ENCODE results near the gene CNTNAP5.

Gene CNTNAP5

GRCh38 chr2:124048664-124049063, 23.6 kb downstream of the CNTNAP5 start:
- no peak for TF ChIP-seq EZH2phosphoT487 (IDR thresholded peaks at IDR 0.05; ENCODE audit: borderline replicate concordance)
- no peak for TF ChIP-seq CTCF (conservative IDR thresholded peaks at IDR 0.05; ENCODE audit: low read length)
- no peaks in the 10 kb centered on the region for H3K36me3 ChIP-seq (ENCODE audit: insufficient read depth, low read length)
- no peaks in the 10 kb centered on the region for H4K20me1 ChIP-seq (ENCODE audit: insufficient read depth, low read length, poor library complexity, severe bottlenecking)
- no peaks in the 10 kb centered on the region for H3K27me3 ChIP-seq (ENCODE audit: insufficient read depth, low read length, poor library complexity, severe bottlenecking)
- no peak overlapping the region for H3K4me2 ChIP-seq (ENCODE audit: low read depth, low read length, poor library complexity, severe bottlenecking)
- H3K4me1 ChIP-seq (ENCODE audit: insufficient read depth, low read length, poor library complexity, severe bottlenecking) = no peaks in the 10 kb centered on the region
- no peaks in the 10 kb centered on the region for H3K79me2 ChIP-seq (ENCODE audit: insufficient read depth, low read length)
- no peak overlapping the region for H3K4me3 ChIP-seq (ENCODE audit: low read length, poor library complexity, severe bottlenecking)
- no peak overlapping the region for H2AFZ ChIP-seq (ENCODE audit: low read length)
- no peak overlapping the region for H3K9ac ChIP-seq (ENCODE audit: low read depth, low read length, poor library complexity, severe bottlenecking)
- no peaks in the 10 kb centered on the region for H3K9me3 ChIP-seq (ENCODE audit: insufficient read depth, low read depth, low read length)
- H3K9me2 ChIP-seq (replicated peaks; ENCODE audit: low read depth, low read length) = no peaks in the 10 kb centered on the region
- no peaks in the 10 kb centered on the region for H3F3A ChIP-seq (ENCODE audit: low read depth)

- H3K36me3 ChIP-seq (ENCODE audit: insufficient read depth, low read length) = no peaks in the 10 kb centered on the region
- no peak overlapping the region for H3K4me2 ChIP-seq (ENCODE audit: low read depth, low read length, poor library complexity, severe bottlenecking)
- no peak for TF ChIP-seq EZH2phosphoT487 (IDR thresholded peaks at IDR 0.05; ENCODE audit: borderline replicate concordance)
- no peak for TF ChIP-seq CTCF (conservative IDR thresholded peaks at IDR 0.05; ENCODE audit: low read length)
- H2AFZ ChIP-seq (ENCODE audit: low read length) = no peak overlapping the region
- no peaks in the 10 kb centered on the region for H4K20me1 ChIP-seq (ENCODE audit: insufficient read depth, low read length, poor library complexity, severe bottlenecking)
- H3K79me2 ChIP-seq (ENCODE audit: insufficient read depth, low read length) = no peaks in the 10 kb centered on the region
- no peak overlapping the region for H3K9ac ChIP-seq (ENCODE audit: low read depth, low read length, poor library complexity, severe bottlenecking)
- H3K4me1 ChIP-seq (ENCODE audit: insufficient read depth, low read length, poor library complexity, severe bottlenecking) = no peaks in the 10 kb centered on the region
- no peaks in the 10 kb centered on the region for H3K9me2 ChIP-seq (replicated peaks; ENCODE audit: low read depth, low read length)
- H3K27me3 ChIP-seq (ENCODE audit: insufficient read depth, low read length, poor library complexity, severe bottlenecking) = no peaks in the 10 kb centered on the region
- no peak overlapping the region for H3K4me3 ChIP-seq (ENCODE audit: low read length, poor library complexity, severe bottlenecking)
- H3K9me3 ChIP-seq (ENCODE audit: insufficient read depth, low read depth, low read length) = no peaks in the 10 kb centered on the region
- no peaks in the 10 kb centered on the region for H3F3A ChIP-seq (ENCODE audit: low read depth)
These were observed 24.0 kb downstream of the CNTNAP5 start for GRCh38 chr2:124049136-124049535.

GRCh38 chr2:124050833-124051497, 25.9 kb downstream of the CNTNAP5 start:
- no peaks in the 10 kb centered on the region for H3K9me3 ChIP-seq (ENCODE audit: insufficient read depth, low read depth, low read length)
- no peaks in the 10 kb centered on the region for H3K27me3 ChIP-seq (ENCODE audit: insufficient read depth, low read length, poor library complexity, severe bottlenecking)
- H3K9me2 ChIP-seq (replicated peaks; ENCODE audit: low read depth, low read length) = no peaks in the 10 kb centered on the region
- H3K79me2 ChIP-seq (ENCODE audit: insufficient read depth, low read length) = no peaks in the 10 kb centered on the region
- H3K4me3 ChIP-seq (ENCODE audit: low read length, poor library complexity, severe bottlenecking) = no peak overlapping the region
- no peaks in the 10 kb centered on the region for H3K36me3 ChIP-seq (ENCODE audit: insufficient read depth, low read length)
- H3K4me2 ChIP-seq (ENCODE audit: low read depth, low read length, poor library complexity, severe bottlenecking) = no peak overlapping the region
- no peaks in the 10 kb centered on the region for H4K20me1 ChIP-seq (ENCODE audit: insufficient read depth, low read length, poor library complexity, severe bottlenecking)
- no peaks in the 10 kb centered on the region for H3F3A ChIP-seq (ENCODE audit: low read depth)
- no peaks in the 10 kb centered on the region for H3K4me1 ChIP-seq (ENCODE audit: insufficient read depth, low read length, poor library complexity, severe bottlenecking)
- H2AFZ ChIP-seq (ENCODE audit: low read length) = no peak overlapping the region
- TF ChIP-seq CTCF (conservative IDR thresholded peaks at IDR 0.05; ENCODE audit: low read length) = no peak
- TF ChIP-seq EZH2phosphoT487 (IDR thresholded peaks at IDR 0.05; ENCODE audit: borderline replicate concordance) = no peak
- H3K9ac ChIP-seq (ENCODE audit: low read depth, low read length, poor library complexity, severe bottlenecking) = no peak overlapping the region
